HG03571 (cell line): ENCODE measurements around the gene DLGAP1.

ENCODE experiments used
- ATAC-seq: cut with Tn5 transposase; IDR thresholded peaks from one replicate; pipeline ENCODE4 v1.9.1; 2021; ENCODE audit not compliant: unreplicated experiment

DLGAP1 gene

DNA sequence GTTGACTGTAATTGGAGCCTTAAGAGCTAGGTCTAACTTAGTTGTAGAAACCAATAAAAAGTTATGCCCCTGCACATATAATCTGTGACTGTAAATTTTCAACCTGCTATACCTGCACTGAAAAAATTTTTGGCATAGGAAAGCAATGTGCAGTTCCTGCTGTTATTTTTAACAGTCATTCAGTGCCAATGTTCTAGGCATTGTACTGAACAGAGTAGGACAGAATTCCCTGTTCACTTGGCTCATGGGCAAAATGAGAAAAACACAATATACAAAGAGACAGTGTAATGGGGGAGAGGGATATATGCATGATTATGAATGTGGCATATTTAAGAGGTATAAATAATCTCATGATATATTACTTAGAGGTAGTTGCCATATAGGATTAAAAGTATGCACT is 547.2 kb downstream of the DLGAP1 start:
- no peak for ATAC-seq

DNA sequence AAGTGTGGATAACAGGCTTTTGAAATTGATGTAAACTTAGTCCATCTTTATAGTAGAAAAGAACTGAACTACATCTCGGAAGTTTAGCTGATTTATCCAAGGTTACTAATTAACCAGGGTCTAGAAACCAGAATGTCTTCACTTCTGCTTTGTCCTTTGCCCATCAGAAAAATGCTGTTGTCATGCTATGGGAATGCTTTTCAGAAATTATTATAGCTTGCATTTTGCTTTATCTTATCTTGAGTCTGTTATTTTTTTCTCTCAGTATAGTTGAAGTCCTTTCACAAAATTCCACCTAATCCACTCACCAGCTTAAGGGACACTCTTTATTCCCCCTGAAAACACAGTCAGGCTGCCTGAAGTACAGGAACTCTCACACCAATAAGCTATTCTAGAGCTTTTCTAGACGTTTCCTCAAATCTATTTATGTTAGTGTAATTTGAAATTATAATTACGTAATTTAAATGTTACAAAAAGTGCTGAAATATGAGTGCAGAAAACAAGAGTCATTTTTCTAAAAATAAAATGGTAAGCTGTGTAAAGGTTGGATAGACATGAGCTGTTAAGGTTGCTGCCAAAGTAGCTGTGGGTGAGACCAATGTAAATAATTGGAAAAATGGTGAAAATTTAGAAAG is 548.9 kb downstream of the DLGAP1 start:
- ATAC-seq = no peak

DNA sequence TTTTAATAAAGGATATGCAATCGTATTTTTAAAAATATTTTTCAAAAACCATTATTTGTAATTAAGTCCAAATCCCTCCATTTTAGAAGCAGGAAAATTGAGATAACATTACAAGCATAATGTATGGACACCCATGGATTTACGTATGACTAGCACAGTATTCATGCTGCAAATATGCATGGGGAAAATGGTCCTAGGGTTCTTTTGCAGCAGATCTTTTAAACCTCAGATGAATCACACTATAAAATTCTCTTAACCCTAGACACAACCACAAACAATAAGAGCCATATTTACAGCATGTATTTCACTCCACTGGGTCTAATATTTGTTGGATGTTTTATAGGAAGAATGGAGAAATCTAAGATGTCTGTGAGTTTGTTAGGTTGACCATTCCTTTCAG is 551.8 kb downstream of the DLGAP1 start:
- ATAC-seq = no peak

DNA sequence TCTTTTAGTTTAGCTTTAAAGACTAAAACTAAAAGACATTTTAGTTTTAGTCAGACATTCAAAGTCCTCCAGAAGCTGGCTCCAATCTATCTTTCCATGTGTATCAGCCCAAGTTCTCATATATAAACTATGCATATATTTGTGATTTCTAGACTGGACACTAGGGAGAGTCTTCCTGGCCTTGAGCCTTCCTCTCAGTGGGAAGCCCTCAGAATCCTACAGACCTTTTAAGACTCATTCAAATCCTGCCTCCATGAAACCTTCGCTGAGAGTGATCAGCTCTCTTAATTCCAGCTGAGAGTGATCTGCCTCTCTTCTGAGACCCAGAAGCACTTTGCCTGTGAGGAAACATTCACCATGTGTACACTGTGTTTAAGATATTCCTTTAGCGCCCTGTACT is 552.4 kb downstream of the DLGAP1 start:
- no peak for ATAC-seq

DNA sequence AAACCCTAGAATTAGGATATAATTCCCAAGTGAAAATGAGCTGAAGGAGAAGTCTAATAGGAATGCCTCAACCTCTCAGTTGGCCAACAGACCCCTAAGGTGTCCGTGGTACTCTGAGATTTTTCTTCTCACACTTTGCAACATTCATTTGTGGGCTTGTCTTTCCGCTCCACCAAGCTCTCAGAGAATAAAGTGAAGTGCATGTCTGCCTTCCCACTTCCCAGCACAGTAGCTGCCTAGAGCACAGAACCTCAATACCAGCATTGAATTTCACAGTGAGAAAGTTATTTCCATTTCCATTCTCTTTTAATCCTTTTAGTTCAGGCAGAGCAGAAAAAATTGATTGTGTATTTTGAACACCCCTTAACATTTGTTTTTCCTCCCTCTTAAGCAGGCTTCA is 553.3 kb downstream of the DLGAP1 start:
- ATAC-seq = no peak

DNA sequence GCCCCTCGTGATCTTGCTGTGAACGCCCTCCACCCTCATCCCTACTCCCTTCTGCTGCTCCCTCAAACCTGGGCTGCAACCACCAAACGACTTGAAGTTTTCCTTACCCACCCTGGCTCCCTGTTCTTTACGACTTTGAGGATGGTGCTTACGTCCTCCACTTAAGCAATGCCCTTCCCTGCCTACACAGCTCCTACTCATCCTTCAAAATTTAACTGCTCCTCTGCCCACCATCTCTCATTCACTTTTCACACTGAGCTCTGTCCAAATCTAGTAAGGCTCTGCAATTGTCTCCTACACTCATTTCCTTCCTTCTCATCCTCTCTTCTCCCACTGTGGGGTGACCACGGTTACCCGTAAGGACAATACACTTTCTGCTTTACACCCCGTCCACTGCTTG is 554.1 kb downstream of the DLGAP1 start:
- ATAC-seq = no peak

DNA sequence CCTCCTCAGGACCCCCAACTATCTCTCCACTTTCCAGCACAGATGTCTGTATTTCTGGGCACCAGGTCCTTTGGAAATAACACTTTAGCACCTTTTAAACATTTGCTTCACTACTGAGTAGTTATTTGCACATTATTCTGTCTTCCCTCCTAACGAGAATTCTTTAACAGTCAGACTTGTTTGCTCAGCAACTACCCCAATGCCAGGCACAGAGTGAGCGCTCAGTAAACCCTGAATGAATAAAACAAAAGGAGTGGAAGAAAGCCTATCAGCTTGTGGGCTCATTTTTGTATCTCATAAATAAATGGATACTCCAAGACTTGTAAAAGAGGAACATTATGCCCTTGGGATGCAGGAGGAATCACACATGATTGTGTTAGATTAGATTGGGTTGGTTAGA is 554.8 kb downstream of the DLGAP1 start:
- ATAC-seq = no peak

DNA sequence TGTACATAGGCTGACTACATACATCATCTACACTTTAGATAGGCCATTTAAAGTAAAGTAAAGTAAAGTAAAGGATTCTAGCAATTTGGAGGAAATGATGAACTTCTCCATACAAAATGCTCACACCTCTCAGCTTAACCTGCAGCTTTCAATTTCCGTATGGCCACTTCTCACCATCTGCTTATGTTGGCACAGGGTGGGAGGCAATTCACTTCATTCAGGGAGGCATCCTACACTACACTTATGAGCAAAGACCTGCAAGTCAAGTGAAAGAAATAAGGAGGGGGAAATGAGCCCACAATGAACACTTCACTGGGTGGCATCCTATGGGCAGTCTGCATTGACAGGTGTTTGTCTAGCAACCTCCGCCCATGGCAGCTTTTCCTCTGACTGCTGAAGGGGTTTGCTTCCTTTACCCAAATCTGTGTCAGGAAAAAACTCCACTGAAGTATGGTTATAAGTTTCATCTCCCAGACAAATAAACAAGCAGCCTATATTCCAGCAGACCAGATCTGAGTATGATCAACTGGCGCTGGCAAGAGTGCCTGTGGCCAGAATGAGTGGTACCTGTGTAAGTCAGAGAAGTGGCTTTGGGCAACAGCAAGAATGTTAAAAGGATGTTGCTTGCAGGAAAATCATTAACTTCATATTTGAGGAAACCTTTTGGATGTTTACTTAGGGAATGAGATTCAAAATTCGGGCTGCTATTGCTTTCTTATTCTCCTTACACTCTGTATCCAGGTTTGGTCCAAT is 556.1 kb downstream of the DLGAP1 start:
- no peak for ATAC-seq

DNA sequence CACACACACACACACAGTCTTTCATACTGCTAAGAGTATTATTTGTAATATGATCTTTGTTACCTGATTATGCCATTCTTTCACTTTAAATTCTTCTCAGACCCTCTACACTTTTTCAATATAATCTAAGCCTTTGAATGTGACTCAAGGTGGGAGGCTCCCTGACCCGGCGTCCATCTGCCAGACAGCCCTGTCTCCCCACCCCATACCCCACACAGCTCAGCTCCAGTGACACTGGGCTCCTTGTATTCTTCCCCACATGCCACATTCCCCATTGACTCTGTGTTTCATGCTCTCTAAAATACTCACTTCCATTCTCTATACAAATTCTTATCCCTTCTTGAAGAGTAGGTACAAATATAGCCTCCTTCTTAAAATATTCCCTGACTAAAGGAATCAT is 563.0 kb downstream of the DLGAP1 start:
- no peak for ATAC-seq

DNA sequence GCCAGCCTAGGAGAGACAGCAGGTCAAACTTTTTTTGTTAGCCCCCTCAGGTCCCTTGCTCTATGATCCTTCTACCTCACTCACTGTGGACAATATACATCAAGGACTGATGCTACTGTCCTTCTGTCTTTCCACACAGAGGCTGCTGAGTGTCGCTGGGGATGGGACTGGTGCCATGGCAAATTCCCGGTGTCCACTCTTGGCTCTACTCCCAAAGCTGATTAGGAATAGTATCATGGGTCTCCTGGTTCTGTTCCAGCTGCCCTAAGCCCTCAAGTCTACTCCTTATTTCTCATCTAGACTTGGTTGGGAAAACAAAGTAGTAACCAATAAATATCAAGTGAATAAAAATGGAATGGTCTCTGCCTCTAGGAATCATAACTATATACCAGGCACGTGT is 563.9 kb downstream of the DLGAP1 start:
- ATAC-seq = no peak

DNA sequence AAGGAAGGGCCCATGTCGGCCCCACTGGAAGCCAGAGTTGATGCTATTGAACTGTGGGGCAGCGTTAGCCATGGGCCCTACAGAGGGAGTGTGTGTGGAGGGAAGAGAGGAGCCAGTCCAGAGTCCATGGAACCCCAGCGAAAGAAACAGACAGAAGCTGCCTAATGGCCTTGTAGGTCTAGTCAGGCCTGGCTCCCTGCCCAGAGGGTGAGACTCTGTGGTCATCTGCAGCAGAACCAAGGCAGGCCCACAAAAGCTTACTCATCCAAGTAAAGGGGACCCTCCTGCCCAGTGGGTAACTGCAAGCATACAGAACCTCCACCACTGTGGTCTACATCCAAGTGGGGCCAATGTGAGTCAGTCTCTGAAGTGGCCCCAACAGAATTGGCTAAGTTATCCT is 565.3 kb downstream of the DLGAP1 start:
- no peak for ATAC-seq

DNA sequence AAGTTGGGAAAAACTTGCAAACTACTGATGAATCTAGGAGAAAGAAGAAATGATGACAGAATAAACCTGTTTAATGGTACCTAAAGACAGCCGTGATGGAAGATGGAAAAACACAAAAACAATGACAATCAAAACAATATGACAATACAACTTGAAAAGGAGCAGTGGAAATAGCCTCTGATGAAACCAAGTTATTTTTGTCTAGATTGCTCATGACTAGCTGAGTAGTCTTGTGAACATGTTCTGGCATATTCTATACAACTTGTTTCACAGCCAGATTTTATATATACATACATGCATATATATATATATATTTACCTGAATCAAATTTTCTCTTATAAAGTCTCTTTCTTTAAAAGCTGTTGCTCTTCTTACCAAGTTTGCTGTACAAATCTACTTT is 566.0 kb downstream of the DLGAP1 start:
- ATAC-seq = no peak

DNA sequence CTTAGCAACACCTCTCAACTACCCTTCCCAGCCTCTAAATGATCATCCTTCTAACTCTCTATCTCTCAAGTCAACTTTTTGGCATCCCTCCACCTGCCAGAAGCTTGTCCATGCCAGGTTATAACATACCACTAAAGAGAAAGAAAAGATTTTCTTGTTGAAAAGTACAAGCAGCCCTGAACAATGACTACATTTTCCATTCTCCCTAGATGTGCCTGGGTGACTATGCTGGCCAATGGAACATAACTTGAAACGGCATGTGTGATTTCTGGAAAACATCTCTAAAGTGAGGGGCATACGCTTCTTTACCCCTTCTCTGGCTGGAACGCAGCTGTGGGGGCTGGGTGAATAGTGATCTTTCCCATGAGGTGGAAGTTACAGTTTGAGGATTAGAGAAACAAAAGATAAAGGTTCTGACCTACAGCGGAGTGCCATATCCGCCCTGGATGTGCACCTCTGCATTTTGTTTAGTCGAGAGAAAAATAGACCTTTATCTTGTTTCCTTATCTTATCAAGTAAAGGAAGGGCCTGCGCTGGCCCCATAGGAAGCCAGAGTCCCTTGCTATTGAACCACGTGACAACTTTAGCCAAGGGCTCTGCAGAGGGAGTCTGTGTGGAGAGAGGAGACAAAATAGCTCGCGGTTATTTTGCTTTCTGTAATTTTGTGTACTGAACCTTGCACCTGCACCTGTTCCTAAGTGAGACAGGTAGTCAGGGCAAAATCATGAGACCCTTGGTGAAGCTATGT is 568.4 kb downstream of the DLGAP1 start:
- ATAC-seq = no peak

DNA sequence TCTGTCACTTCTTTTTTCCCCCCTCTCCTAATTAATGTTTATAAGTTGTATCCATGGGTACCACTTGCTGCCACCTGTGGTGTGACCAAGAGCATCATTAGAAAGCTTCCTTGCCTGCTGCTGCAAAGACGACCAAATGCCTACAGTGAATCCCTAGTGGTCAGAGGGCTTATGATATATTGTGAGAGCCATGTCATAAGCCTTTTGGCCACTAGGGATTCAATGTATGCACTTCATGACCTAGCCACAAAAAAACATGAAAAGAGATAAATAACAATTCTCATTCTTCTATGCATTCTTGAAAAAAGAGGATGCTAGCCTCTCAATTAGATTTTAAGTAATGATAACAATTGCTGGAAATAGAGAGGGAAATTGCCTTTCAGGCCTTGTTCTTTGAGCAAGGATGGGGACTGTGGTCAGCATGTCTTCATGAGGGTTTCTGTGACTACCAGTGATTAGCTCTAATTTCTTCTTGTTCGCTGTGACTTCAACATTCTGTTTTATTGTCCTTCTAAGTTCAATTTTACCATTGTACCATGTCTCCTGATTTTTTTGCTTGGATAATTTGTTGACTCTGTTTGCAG is 569.8 kb downstream of the DLGAP1 start:
- no peak for ATAC-seq

DNA sequence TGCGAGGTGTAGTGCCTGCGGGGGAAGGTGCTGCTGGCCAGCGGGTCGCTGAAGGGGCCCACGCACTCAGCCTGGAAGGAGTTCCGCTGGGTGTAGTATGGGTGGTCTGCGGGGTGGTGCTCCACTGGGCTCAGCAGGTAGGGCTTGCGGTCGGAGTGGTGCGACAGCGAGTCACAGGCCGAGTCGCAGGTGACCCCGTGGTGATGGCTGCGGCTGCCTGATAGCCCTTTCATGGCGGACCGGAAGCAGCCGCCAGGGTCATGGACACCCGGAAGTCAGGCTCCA is 575.3 kb downstream of the DLGAP1 start:
- no peak for ATAC-seq

DNA sequence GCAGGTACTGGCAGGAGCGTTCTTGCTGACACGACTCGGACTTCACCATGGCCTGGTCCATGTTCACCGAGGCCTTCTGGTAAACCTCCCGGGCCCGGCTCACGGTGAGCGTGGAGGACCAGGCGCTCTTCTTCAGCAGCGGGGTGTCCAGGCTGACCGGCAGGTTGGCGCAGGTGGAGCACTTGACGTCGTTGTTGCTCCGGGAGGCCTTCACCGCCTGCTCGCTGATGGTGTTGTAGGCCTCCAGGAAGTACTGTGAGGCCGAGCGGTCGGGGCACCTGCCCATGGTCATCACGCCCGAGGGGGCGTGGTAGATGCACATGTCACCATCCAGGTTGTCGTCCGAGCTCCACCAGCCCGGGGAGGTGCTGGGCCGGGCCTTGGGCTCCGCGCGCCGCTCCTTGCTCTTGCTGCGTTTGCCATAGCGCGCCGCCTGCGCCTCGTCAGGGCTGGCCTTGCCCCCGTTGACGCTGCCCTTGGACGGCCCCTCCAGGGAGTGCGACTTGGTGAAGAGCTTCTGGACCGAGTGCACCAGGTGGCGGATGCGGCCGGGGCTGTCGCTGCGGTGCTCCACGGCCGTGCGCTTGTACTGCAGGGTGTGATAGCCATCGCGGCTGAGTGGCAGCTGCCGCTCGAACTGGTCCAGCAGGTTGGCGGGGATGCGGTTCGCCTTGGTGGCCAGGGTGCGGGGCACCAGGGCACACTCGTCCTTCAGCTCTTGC is 575.8 kb downstream of the DLGAP1 start:
- ATAC-seq = no peak

DNA sequence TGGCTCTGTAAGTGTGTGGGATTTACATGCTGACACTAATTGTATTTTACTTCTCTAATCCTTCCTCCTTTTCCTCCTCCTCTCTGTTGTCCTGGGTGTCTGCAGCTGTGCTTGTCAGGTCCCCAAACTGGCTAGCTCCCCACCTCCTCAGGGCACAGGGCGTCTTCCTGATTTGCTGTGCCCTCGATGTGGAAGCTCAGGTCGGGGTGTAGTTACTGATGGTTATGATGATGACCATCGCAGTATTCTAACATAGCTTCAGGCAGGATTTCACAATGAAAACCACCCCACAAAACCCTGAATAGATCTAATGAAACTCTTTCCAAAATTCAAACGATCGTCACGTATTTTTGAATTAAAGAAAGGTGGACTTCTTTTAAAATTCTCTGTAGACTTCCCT is 576.7 kb downstream of the DLGAP1 start:
- ATAC-seq = no peak

DNA sequence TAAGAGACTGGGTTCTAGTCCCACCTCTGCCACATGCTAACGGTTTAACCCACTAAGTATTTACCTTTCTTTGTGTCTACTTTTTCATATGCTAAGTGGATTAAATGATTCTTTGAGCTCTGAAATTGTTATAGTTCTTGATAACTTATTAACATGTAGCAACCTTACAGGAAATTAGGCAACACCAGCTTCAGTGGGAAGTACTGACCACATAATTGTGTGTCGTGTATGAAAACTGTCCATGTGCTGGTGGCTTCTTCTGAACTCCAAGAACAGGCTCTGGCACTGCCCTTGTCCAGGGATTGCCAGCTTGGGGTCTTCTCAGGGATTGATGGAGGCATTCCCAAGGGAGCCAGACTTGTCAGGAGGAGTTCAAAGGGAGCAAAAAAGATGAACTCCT is 577.4 kb downstream of the DLGAP1 start:
- no peak for ATAC-seq

DNA sequence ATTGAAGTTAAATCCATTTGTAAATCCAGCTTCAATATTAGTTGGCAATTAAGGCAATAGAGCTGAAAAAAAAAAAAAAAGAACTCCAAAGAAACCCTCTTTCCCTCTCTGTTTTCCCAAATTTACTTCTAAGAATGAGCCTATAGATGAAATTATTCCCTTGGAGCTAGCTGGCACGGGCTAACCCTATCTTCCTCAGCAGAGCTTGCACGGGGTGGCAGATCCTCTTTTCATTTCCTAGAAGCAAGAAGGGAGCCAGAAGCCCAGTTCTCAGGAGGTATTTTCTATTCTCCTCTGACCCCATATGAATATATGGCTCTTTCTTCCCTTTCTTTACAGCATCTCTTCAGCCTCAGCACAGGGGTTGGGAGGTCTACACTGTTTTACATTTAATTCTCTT is 579.1 kb downstream of the DLGAP1 start:
- no peak for ATAC-seq

DNA sequence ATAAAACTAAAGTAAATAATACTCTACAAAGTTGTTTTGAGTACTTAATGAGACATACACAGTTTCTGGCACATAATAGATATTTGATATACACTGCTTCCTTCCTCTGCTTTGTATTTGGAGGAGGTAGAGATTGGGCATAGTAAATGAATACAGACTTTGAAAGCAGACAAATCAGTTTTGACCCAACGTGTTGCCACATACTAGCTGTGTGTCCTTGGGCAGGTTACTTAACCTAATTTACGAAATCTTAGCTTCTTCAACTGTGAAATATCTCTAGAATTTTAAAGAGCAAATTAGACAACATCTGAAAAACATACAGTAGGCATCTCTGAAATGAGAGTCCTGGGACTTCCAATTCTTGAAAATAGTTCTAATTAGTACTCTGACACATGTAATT is 579.7 kb downstream of the DLGAP1 start:
- no peak for ATAC-seq

DNA sequence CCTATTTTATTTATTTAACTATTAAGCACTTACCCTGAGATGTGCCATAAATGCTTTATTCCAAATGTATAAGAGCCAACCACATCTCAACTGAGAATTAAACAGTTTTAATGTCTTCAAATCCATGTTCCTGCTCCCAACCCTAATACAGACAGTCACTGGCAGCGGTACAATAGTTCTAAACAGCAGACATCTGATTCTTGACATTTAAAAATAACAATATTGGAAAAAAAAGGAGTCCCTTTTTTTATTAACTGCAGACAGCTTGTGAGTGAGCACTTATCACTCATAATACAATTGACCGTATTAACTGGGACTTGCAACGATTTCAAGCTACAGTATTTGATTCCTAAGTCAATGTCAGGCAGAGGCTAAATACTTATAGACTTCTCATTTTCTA is 580.5 kb downstream of the DLGAP1 start:
- ATAC-seq = no peak

DNA sequence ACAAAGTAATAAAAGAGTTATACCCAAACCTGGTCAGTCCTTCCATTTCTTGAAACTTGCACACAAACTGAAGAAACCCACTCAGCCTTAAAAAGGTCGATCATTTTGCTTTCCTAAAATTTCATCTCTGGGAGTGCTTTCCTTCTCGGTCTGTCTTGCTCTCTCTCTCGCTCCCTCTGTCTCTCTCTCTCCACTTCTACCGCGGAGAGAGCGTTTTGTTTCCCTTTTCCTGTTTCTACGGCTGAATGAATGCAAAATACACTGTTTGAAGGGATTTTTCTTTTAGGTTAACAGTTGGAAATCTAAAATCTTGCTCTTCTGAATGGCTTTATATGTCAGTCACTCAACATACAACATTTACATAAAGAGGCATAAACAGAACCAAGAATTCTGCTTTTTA is 581.0 kb downstream of the DLGAP1 start:
- no peak for ATAC-seq
